DOHH2 (cell line): ENCODE measurements around the gene APLP2.

Experiments used
- EZH2phosphoT487 ChIP-seq: fragments of 200-600 bp; sonication (generic); IDR thresholded peaks from 2 replicates; pipeline ENCODE4 v1.6.1; 2017; ENCODE audit warnings: borderline replicate concordance, mild to moderate bottlenecking, antibody characterized with exemption, low read length, moderate library complexity, mixed read lengths
- TF ChIP-seq, protein P1 (sequence below): fragments of 200-600 bp; sonication (generic); IDR thresholded peaks from one replicate; pipeline ENCODE4 v1.5.1; 2014; ENCODE audit warnings: antibody characterized with exemption, mild to moderate bottlenecking, low read depth, low read length; ENCODE audit not compliant: poor library complexity, severe bottlenecking

GRCh38 chr11:130139401-130139800, 69.7 kb downstream of the APLP2 start:
- TF ChIP-seq, protein P1, sequence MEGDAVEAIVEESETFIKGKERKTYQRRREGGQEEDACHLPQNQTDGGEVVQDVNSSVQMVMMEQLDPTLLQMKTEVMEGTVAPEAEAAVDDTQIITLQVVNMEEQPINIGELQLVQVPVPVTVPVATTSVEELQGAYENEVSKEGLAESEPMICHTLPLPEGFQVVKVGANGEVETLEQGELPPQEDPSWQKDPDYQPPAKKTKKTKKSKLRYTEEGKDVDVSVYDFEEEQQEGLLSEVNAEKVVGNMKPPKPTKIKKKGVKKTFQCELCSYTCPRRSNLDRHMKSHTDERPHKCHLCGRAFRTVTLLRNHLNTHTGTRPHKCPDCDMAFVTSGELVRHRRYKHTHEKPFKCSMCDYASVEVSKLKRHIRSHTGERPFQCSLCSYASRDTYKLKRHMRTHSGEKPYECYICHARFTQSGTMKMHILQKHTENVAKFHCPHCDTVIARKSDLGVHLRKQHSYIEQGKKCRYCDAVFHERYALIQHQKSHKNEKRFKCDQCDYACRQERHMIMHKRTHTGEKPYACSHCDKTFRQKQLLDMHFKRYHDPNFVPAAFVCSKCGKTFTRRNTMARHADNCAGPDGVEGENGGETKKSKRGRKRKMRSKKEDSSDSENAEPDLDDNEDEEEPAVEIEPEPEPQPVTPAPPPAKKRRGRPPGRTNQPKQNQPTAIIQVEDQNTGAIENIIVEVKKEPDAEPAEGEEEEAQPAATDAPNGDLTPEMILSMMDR = no peak
- TF ChIP-seq EZH2phosphoT487 = no peak
